PC-9 (cell line): ENCODE results near the gene SCAF4. TPM values are rescaled to one million over a fixed set of nuclear protein-coding genes. Genes with fewer than 3 reads are reported as not detected.

Experiments used
- BruUV-seq: library from RNA; stranded (reverse); fragments of 400-500 nt; replicated peaks from 2 replicates; lab custom pipeline; 2021; lab: Mats Ljungman, UMichigan
- CTCF ChIA-PET: fragments of 300-600 bp; sonication (Branson Sonifier 250); formaldehyde crosslinking; loops from one replicate; lab custom pipeline; 2022; ENCODE audit warnings: antibody characterized with exemption; lab: Charles Lee
- POLR2A ChIA-PET: fragments of 300-600 bp; sonication (Branson Sonifier 250); formaldehyde crosslinking; loops from one replicate; lab custom pipeline; 2022; ENCODE audit warnings: antibody characterized with exemption; ENCODE audit not compliant: unreplicated experiment; lab: Charles Lee
- DNase-seq, 2 experiments: peaks; one replicate each; pipeline versions ENCODE4 v3.0.0 to v3.0.0-alpha.2; 2015 to 2022; ENCODE audit warnings: mixed read lengths in 1 of 2
- H2AFZ ChIP-seq: fragments of 200-600 bp; sonication (generic); 2 replicates; pipeline ENCODE4 v1.8.1; 2017; ENCODE audit warnings: antibody characterized with exemption
- H3F3A ChIP-seq: fragments of 200-600 bp; sonication (generic); 2 replicates; pipeline ENCODE4 v1.8.1; 2017; ENCODE audit warnings: antibody characterized with exemption, mild to moderate bottlenecking, low read depth; ENCODE audit not compliant: insufficient read depth
- H3K27ac ChIP-seq: fragments of 200-600 bp; sonication (generic); 2 replicates; pipeline ENCODE4 v1.6.1; 2016; ENCODE audit warnings: mixed run types
- H3K27me3 ChIP-seq: fragments of 200-600 bp; sonication (generic); 2 replicates; pipeline ENCODE4 v1.6.1; 2016; ENCODE audit warnings: low read depth, mixed run types; ENCODE audit not compliant: insufficient read depth
- H3K36me3 ChIP-seq: fragments of 200-600 bp; sonication (generic); 2 replicates; pipeline ENCODE4 v1.6.1; 2016; ENCODE audit warnings: low read depth, mixed run types
- H3K4me1 ChIP-seq: fragments of 200-600 bp; sonication (generic); replicated peaks from 2 replicates; pipeline ENCODE4 v1.6.1; 2016; ENCODE audit warnings: mixed run types; ENCODE audit not compliant: insufficient read depth
- H3K4me2 ChIP-seq: fragments of 200-600 bp; sonication (generic); 2 replicates; pipeline ENCODE4 v1.6.1; 2017; ENCODE audit warnings: mixed run types
- H3K4me3 ChIP-seq: fragments of 200-600 bp; sonication (generic); 2 replicates; pipeline ENCODE4 v1.6.1; 2016; ENCODE audit warnings: mixed run types
- H3K79me2 ChIP-seq: fragments of 200-600 bp; sonication (generic); 2 replicates; pipeline ENCODE4 v1.6.1; 2017; ENCODE audit warnings: low read depth, mixed run types
- H3K9me2 ChIP-seq: fragments of 200-600 bp; sonication (generic); 2 replicates; pipeline ENCODE4 v1.8.1; 2017; ENCODE audit warnings: mild to moderate bottlenecking; ENCODE audit not compliant: insufficient read depth
- H3K9me3 ChIP-seq: fragments of 200-600 bp; sonication (generic); 2 replicates; pipeline ENCODE4 v1.8.1; 2016; ENCODE audit warnings: low read depth; ENCODE audit not compliant: insufficient read depth
- H4K20me1 ChIP-seq: fragments of 200-600 bp; sonication (generic); 2 replicates; pipeline ENCODE4 v1.8.1; 2017; ENCODE audit not compliant: insufficient read depth
- EZH2 ChIP-seq: fragments of 200-600 bp; sonication (generic); IDR thresholded peaks from 2 replicates; pipeline ENCODE4 v1.8.0; 2017; ENCODE audit warnings: antibody characterized with exemption, low read depth
- intact Hi-C: fragments of 100-400 bp; cut with micrococcal nuclease; formaldehyde crosslinking; loops from one replicate; pipeline ENCODE4 v1.10.0; 2022; ENCODE audit not compliant: unreplicated experiment
- total RNA-seq: library from RNA; stranded (reverse); gene quantifications from 2 replicates; pipeline ENCODE4 v1.2.3, GENCODE V29; 2021
- TF ChIP-seq, protein P1 (sequence below): fragments of 200-600 bp; sonication (generic); conservative IDR thresholded peaks from 2 replicates; pipeline ENCODE4 v1.6.1; 2017; ENCODE audit warnings: mixed run types, antibody characterized with exemption, mild to moderate bottlenecking, moderate library complexity

The SCAF4 gene
- total RNA-seq, 1 experiment from 2014 or later, result 30.0 TPM

DNA sequence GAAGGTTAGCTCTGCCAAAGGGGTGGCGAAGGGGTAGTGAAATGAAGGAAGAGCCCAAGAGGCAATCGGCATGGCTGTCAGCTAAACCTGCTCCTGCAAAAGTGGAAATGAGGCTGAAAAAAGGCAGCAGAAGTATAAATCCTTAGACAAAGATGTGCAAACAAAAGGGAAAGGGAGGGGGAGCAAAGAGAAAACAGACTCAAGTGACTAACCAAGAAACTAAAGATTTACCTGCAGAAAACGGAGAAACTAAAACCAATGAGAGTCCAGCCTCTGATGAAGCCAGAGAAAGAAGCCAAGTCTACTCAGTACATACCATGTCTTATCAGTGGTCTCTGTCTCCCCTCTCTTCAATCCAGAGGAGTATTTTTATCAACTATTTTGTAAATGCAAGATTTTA, 25.4 kb downstream of the SCAF4 start:
- Histone ChIP-seq H3K27ac (no peak overlapping the region), H2AFZ (no peak overlapping the region), H3K4me3 (no peak overlapping the region), H3K27me3 (no peaks in the 10 kb centered on the region), H3F3A (no peaks in the 10 kb centered on the region), H3K4me1 (no peaks in the 10 kb centered on the region), H3K79me2 (peaks cover 69% of the 10 kb centered on the region), H4K20me1 (peaks cover 36% of the 10 kb centered on the region), H3K9me3 (no peaks in the 10 kb centered on the region), H3K9me2 (no peaks in the 10 kb centered on the region), H3K4me2 (no peak overlapping the region), H3K36me3 (0 out of 2 replicates have a peak, but pooled peaks cover 1% of the 10 kb centered on the region)
- DNase-seq, result no peak
- intact Hi-C loops, result no loop called here
- TF ChIP-seq EZH2, result no peak
- TF ChIP-seq, protein P1, sequence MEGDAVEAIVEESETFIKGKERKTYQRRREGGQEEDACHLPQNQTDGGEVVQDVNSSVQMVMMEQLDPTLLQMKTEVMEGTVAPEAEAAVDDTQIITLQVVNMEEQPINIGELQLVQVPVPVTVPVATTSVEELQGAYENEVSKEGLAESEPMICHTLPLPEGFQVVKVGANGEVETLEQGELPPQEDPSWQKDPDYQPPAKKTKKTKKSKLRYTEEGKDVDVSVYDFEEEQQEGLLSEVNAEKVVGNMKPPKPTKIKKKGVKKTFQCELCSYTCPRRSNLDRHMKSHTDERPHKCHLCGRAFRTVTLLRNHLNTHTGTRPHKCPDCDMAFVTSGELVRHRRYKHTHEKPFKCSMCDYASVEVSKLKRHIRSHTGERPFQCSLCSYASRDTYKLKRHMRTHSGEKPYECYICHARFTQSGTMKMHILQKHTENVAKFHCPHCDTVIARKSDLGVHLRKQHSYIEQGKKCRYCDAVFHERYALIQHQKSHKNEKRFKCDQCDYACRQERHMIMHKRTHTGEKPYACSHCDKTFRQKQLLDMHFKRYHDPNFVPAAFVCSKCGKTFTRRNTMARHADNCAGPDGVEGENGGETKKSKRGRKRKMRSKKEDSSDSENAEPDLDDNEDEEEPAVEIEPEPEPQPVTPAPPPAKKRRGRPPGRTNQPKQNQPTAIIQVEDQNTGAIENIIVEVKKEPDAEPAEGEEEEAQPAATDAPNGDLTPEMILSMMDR, result no peak
- POLR2A ChIA-PET, result interaction anchor here (0.6 kb wide), 1 partner anchor 26 kb away, joined by 5 read pairs; no protein-coding TSS in a partner anchor
- CTCF ChIA-PET, result no interaction called here
- no TSS peak for BruUV-seq

- ChIA-PET CTCF (no interaction called here), POLR2A (no interaction called here)
- H3K4me1 ChIP-seq, result no peaks in the 10 kb centered on the region
- H3K79me2 ChIP-seq, result peaks cover 8% of the 10 kb centered on the region; the same call in 1 of the 2 replicates
- H2AFZ ChIP-seq, result no peak overlapping the region
- no peak for DNase-seq
- H3K9me3 ChIP-seq, result no peaks in the 10 kb centered on the region
- H3K4me3 ChIP-seq, result no peak overlapping the region
- intact Hi-C loops, result no loop called here
- TF ChIP-seq, protein P1, result no peak
- TF ChIP-seq EZH2, result no peak
- BruUV-seq, result no TSS peak
- H3K27me3 ChIP-seq, result no peaks in the 10 kb centered on the region
- peaks cover 7% of the 10 kb centered on the region; the same call in 1 of the 2 replicates for H3K36me3 ChIP-seq
- no peaks in the 10 kb centered on the region for H3F3A ChIP-seq
- no peak overlapping the region for H3K4me2 ChIP-seq
- H4K20me1 ChIP-seq, result peaks cover 4% of the 10 kb centered on the region; the same call in 1 of the 2 replicates
- H3K9me2 ChIP-seq, result no peaks in the 10 kb centered on the region
- no peak overlapping the region for H3K27ac ChIP-seq
Measured at GRCh38 chr21:31700040-31700439, 31.9 kb downstream of the SCAF4 start.

- Histone ChIP-seq H3K79me2 (no peaks in the 10 kb centered on the region), H3K4me1 (no peaks in the 10 kb centered on the region), H3F3A (no peaks in the 10 kb centered on the region), H3K4me2 (no peak overlapping the region), H3K36me3 (peaks cover 15% of the 10 kb centered on the region; the same call in 1 of the 2 replicates), H4K20me1 (no peaks in the 10 kb centered on the region; the same call in 1 of the 2 replicates), H3K27ac (no peak overlapping the region), H3K27me3 (no peaks in the 10 kb centered on the region), H2AFZ (no peak overlapping the region), H3K9me3 (no peaks in the 10 kb centered on the region), H3K4me3 (no peak overlapping the region), H3K9me2 (no peaks in the 10 kb centered on the region)
- intact Hi-C loops, result no loop called here
- POLR2A ChIA-PET, result interaction anchor here (0.6 kb wide), 1 partner anchor 1073 kb away, joined by 18 read pairs; the partner anchor contains the start of gene PAXBP1
- CTCF ChIA-PET, result interaction anchor here (0.6 kb wide), 1 partner anchor 54 kb away, joined by 4 read pairs; no protein-coding TSS in a partner anchor
- BruUV-seq, result no TSS peak
- no peak for DNase-seq
- TF ChIP-seq EZH2, result no peak
- TF ChIP-seq, protein P1, result no peak
Measured at GRCh38 chr21:31698461-31698860, 33.5 kb downstream of the SCAF4 start.
